H1 (cell line): ENCODE data around the gene MRPL3. TPM values are rescaled to one million over a fixed set of nuclear protein-coding genes. Genes with fewer than 3 reads are reported as not detected.

ENCODE experiments used
- CTCF ChIA-PET: fragments of 300-600 bp; sonication (Branson Sonifier 250); formaldehyde crosslinking; loops from one replicate; lab custom pipeline; 2021; ENCODE audit not compliant: partially characterized antibody; lab: Charles Lee
- POLR2A ChIA-PET: fragments of 300-600 bp; sonication (Branson Sonifier 250); formaldehyde crosslinking; loops from one replicate; lab custom pipeline; 2021; ENCODE audit warnings: inconsistent platforms; ENCODE audit not compliant: partially characterized antibody; lab: Charles Lee
- DNase-seq, 2 experiments: peaks; one replicate each; pipeline versions ENCODE4 v3.0.0 to v3.0.0-alpha.2; 2010 to 2022; ENCODE audit warnings: low spot score in 2 of 2, low read depth in 1 of 2, mixed read lengths in 1 of 2
- FAIRE-seq: peaks from 2 replicates; lab custom pipeline; 2011; peaks lifted over from hg19 to GRCh38; lab: Jason Lieb, UNC
- H2AFZ ChIP-seq: 2 replicates; pipeline ENCODE4 v1.8.1; 2012; ENCODE audit warnings: low read length, inconsistent platforms
- H2AK5ac ChIP-seq: 2 replicates; pipeline ENCODE4 v1.6.1; 2013; ENCODE audit warnings: low read depth, low read length
- H2BK120ac ChIP-seq: replicated peaks from 2 replicates; pipeline ENCODE3; 2013; ENCODE audit warnings: low read depth, low read length, inconsistent platforms
- H2BK12ac ChIP-seq: 2 replicates; pipeline ENCODE4 v1.6.1; 2013; ENCODE audit warnings: low read depth, low read length
- H2BK15ac ChIP-seq: 2 replicates; pipeline ENCODE4 v1.6.1; 2013; ENCODE audit warnings: low read length
- H2BK20ac ChIP-seq: 2 replicates; pipeline ENCODE4 v1.6.1; 2013; ENCODE audit warnings: low read length
- H2BK5ac ChIP-seq: 2 replicates; pipeline ENCODE4 v1.6.1; 2013; ENCODE audit warnings: low read depth, low read length
- H3K14ac ChIP-seq: 2 replicates; pipeline ENCODE4 v1.6.1; 2013; ENCODE audit warnings: inconsistent platforms; ENCODE audit not compliant: insufficient read length
- H3K18ac ChIP-seq: 2 replicates; pipeline ENCODE4 v1.6.1; 2013; ENCODE audit warnings: low read length; ENCODE audit errors: extremely low read depth
- H3K23ac ChIP-seq: 2 replicates; pipeline ENCODE4 v1.6.1; 2013; ENCODE audit warnings: inconsistent platforms; ENCODE audit not compliant: insufficient read length
- H3K23me2 ChIP-seq: 2 replicates; pipeline ENCODE4 v1.6.1; 2013; ENCODE audit warnings: low read depth, low read length
- H3K27ac ChIP-seq: 2 replicates; pipeline ENCODE4 v1.6.1; 2011; ENCODE audit warnings: low read depth, low read length, inconsistent platforms
- H3K27me3 ChIP-seq, 4 experiments: replicated peaks in 1 of 4; 1 replicate in 1 of 4; 2 replicates in 3 of 4; pipeline versions ENCODE4 v1.6.1 to v1.8.1; 2011 to 2013; ENCODE audit warnings: low read length in 3 of 4, mild to moderate bottlenecking in 3 of 4, inconsistent platforms in 2 of 4, mixed read lengths in 2 of 4, moderate library complexity in 1 of 4; ENCODE audit not compliant: control insufficient read depth in 3 of 4, insufficient read depth in 3 of 4; ENCODE audit errors: extremely low read depth in 1 of 4
- H3K36me3 ChIP-seq, 4 experiments: 2 replicates each; pipeline versions ENCODE4 v1.6.1 to v1.8.1; 2011 to 2013; ENCODE audit warnings: mild to moderate bottlenecking in 4 of 4, low read length in 3 of 4, moderate library complexity in 2 of 4, control low read depth in 1 of 4, inconsistent platforms in 1 of 4; ENCODE audit not compliant: insufficient read depth in 4 of 4, control insufficient read depth in 2 of 4
- H3K4ac ChIP-seq: replicated peaks from 2 replicates; pipeline ENCODE3; 2013; ENCODE audit warnings: low read length, low read depth, mixed read lengths, inconsistent platforms; ENCODE audit not compliant: insufficient read length
- H3K4me1 ChIP-seq, 4 experiments: replicated peaks in 1 of 4; 1 replicate in 1 of 4; 2 replicates in 3 of 4; pipeline versions ENCODE4 v1.6.1 to v1.8.1; 2011 to 2013; ENCODE audit warnings: low read length in 3 of 4, inconsistent platforms in 2 of 4, mixed read lengths in 1 of 4; ENCODE audit not compliant: insufficient read depth in 4 of 4, control insufficient read depth in 3 of 4
- H3K4me2 ChIP-seq, 2 experiments: 2 replicates each; pipeline versions ENCODE4 v1.6.1 to v1.8.1; 2011 to 2013; ENCODE audit warnings: low read depth in 2 of 2, low read length in 2 of 2, control low read depth in 1 of 2, inconsistent platforms in 1 of 2, mild to moderate bottlenecking in 1 of 2; ENCODE audit not compliant: insufficient read depth in 1 of 2
- H3K4me3 ChIP-seq, 4 experiments: fragments of 200-600, 300-600 bp in 1 of 4; sonication (generic), shearing (Covaris generic), sonication (Bioruptor Twin) in 1 of 4; 2 replicates each; pipeline versions ENCODE4 v1.5.1 to v1.8.1; 2011 to 2016; ENCODE audit warnings: low read length in 4 of 4, low read depth in 3 of 4, control low read depth in 2 of 4, inconsistent platforms in 2 of 4, mild to moderate bottlenecking in 2 of 4, mixed read lengths in 1 of 4, moderate library complexity in 1 of 4; ENCODE audit not compliant: insufficient read depth in 2 of 4; ENCODE audit errors: extremely low read depth in 1 of 4
- H3K56ac ChIP-seq: replicated peaks from 2 replicates; pipeline ENCODE3; 2013; ENCODE audit warnings: low read depth, mild to moderate bottlenecking, mixed read lengths, low read length, inconsistent platforms; ENCODE audit not compliant: insufficient read length
- H3K79me1 ChIP-seq: 2 replicates; pipeline ENCODE4 v1.6.1; 2013; ENCODE audit warnings: low read depth, low read length, control low read depth
- H3K79me2 ChIP-seq, 2 experiments: 2 replicates each; pipeline versions ENCODE4 v1.6.1 to v1.8.1; 2012 to 2013; ENCODE audit warnings: low read length in 2 of 2, mild to moderate bottlenecking in 2 of 2, inconsistent platforms in 1 of 2; ENCODE audit not compliant: insufficient read depth in 2 of 2, control insufficient read depth in 1 of 2
- H3K9ac ChIP-seq, 4 experiments: replicated peaks in 1 of 4; 1 replicate in 1 of 4; 2 replicates in 3 of 4; pipeline versions ENCODE4 v1.6.1 to v1.8.1; 2011 to 2013; ENCODE audit warnings: low read depth in 3 of 4, low read length in 3 of 4, control low read depth in 2 of 4, mild to moderate bottlenecking in 2 of 4, moderate library complexity in 2 of 4, inconsistent platforms in 1 of 4; ENCODE audit errors: extremely low read depth in 1 of 4
- H3K9me3 ChIP-seq, 2 experiments: 2 replicates each; pipeline versions ENCODE4 v1.6.1 to v1.8.1; 2012 to 2013; ENCODE audit warnings: mild to moderate bottlenecking in 2 of 2, moderate library complexity in 2 of 2, control low read depth in 1 of 2, inconsistent platforms in 1 of 2, low read depth in 1 of 2, low read length in 1 of 2, mixed read lengths in 1 of 2; ENCODE audit not compliant: insufficient read depth in 2 of 2
- H4K20me1 ChIP-seq, 2 experiments: replicated peaks in 1 of 2; 2 replicates each; pipeline versions ENCODE3 to v1.8.1; 2011 to 2013; ENCODE audit warnings: inconsistent platforms in 2 of 2, low read length in 2 of 2, mild to moderate bottlenecking in 1 of 2; ENCODE audit not compliant: insufficient read depth in 2 of 2, control insufficient read depth in 1 of 2
- H4K5ac ChIP-seq: 2 replicates; pipeline ENCODE4 v1.6.1; 2013; ENCODE audit warnings: low read length, low read depth, mixed read lengths, inconsistent platforms; ENCODE audit not compliant: insufficient read length
- H4K8ac ChIP-seq: 2 replicates; pipeline ENCODE4 v1.8.0; 2013; ENCODE audit warnings: mild to moderate bottlenecking, moderate library complexity, low read length, inconsistent platforms; ENCODE audit not compliant: insufficient read depth; ENCODE audit errors: extremely low read depth
- H4K91ac ChIP-seq: replicated peaks from 2 replicates; pipeline ENCODE3; 2013; ENCODE audit warnings: low read length, mixed read lengths, inconsistent platforms; ENCODE audit not compliant: insufficient read length
- MAFK ChIP-seq: IDR thresholded peaks from 2 replicates; pipeline ENCODE4 v1.6.1; 2012; ENCODE audit warnings: low read depth, mild to moderate bottlenecking, improper control_type of control experiment, low read length
- TEAD4 ChIP-seq: IDR thresholded peaks from 2 replicates; pipeline ENCODE4 v1.6.1; 2012; ENCODE audit warnings: low read depth, low read length, inconsistent platforms, mixed read lengths
- WGBS, 2 experiments: shearing (Covaris generic) in 1 of 2; methylation state at CpG; one replicate each; pipeline versions ENCODE4 v1.1.6 to v1.1.7; 2013 to 2015; ENCODE audit warnings: low lambda C conversion rate in 2 of 2, mixed read lengths in 2 of 2, inconsistent platforms in 1 of 2, low coverage in 1 of 2, missing lambda C conversion rate in 1 of 2; ENCODE audit not compliant: insufficient replicate concordance in 2 of 2, insufficient coverage in 1 of 2, insufficient read length in 1 of 2; ENCODE audit errors: extremely low coverage in 1 of 2, missing lambda C conversion rate in 1 of 2; 5-methylcytosine and 5-hydroxymethylcytosine counted together
- polyA plus RNA-seq, 7 experiments: library from polyadenylated mRNA; depleted of rRNA in 3 of 7; stranded (reverse) in 5 of 7; unstranded in 2 of 7; fragments of >200 nt in 5 of 7; fragments of 200-250 nt in 2 of 7; gene quantifications; 1 replicate in 5 of 7; 2 replicates in 1 of 7; 4 replicates in 1 of 7; pipeline versions ENCODE4 v1.2.1 to v1.2.3, GENCODE V29; 2011 to 2013; ENCODE audit warnings: missing spikeins in 2 of 7, mixed read lengths in 2 of 7
- total RNA-seq: library from RNA; stranded (reverse); fragmentation: NEBNext Ultra II Directional; extraction: Animal tissue kit (Norgen Biotek cat#: 25700); gene quantifications from 2 replicates; pipeline ENCODE4 v1.2.1, GENCODE V29; 2021

Gene MRPL3
- total and polyA plus RNA-seq, 2 of the 8 experiments (the other 6 are each of a cell fraction or from before 2014, with no cell fraction given): 164 to 175 TPM

DNA sequence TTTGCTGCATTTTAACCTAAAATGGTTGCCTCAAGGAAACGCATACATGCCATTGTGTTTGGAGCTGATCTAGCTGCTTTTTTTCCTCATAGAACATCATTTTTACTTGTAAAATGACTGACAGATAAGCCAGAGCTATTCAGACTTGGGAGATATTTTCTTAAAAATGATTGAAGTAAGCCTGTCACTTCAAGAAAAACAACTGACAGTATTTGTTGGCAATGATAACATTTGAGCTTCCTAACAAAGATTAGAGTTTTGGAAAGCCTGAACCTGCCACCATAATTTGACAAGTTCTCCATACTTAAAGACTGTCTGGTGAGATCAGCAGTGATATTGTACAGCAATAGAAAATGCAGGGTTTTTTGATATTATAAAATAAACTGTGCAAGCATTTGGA is 27.6 kb upstream of the MRPL3 start:
- CTCF ChIA-PET: interaction anchor here (1.0 to 1.3 kb wide), 2 partner anchors 19 to 508 kb away, joined by 3 to 4 read pairs; no protein-coding TSS in a partner anchor
- FAIRE-seq: no peak
- TF ChIP-seq MAFK (no peak), TEAD4 (no peak)

More for the DNA sequence above, 27.6 kb upstream of the MRPL3 start:
- Histone ChIP-seq H2BK20ac (no peak overlapping the region), H3K23me2 (no peaks in the 10 kb centered on the region), H3K79me1 (no peaks in the 10 kb centered on the region), H3K27me3 (no peaks in the 10 kb centered on the region), H3K36me3 (no peaks in the 10 kb centered on the region), H3K4ac (no peak overlapping the region), H2BK12ac (no peak overlapping the region), H2AFZ (no peak overlapping the region), H3K79me2 (no peaks in the 10 kb centered on the region), H3K27ac (no peak overlapping the region), H3K9ac (no peak overlapping the region), H2BK120ac (no peak overlapping the region), H3K18ac (no peak overlapping the region), H2AK5ac (no peak overlapping the region), H3K4me2 (no peak overlapping the region), H2BK5ac (no peak overlapping the region), H3K9me3 (no peaks in the 10 kb centered on the region; a peak in 1 of 4 replicates), H3K14ac (no peak overlapping the region), H4K20me1 (no peaks in the 10 kb centered on the region), H4K91ac (no peak overlapping the region), H3K4me1 (peaks cover 0 to 3% (median under 1%) of the 10 kb centered on the region in 4 experiments; a peak in 2 of 7 replicates), H3K4me3 (no peak overlapping the region), H4K5ac (no peak overlapping the region), H3K23ac (no peak overlapping the region), H3K56ac (no peak overlapping the region), H4K8ac (no peak overlapping the region), H2BK15ac (no peak overlapping the region)
- WGBS, 2 experiments: 86% methylated on average over 1 of the region's 1 CpG; no CpG with 5 or more reads in 1 of the 2 experiments
- POLR2A ChIA-PET: interaction anchor here (0.6 to 1.2 kb wide), 3 partner anchors 29 to 1904 kb away, joined by 3 read pairs; no protein-coding TSS in a partner anchor
- no peak for DNase-seq
